Prostate gland (tissue), 2 donors: ENCODE results near the gene ZNF511. TPM values are rescaled to one million over a fixed set of nuclear protein-coding genes. Genes with fewer than 3 reads are reported as not detected.

Source experiments
- DNase-seq: peaks from one replicate; pipeline ENCODE4 v3.0.0-alpha.2; 2019; ENCODE audit warnings: low spot score
- H3K27ac ChIP-seq, 2 donors: fragments of 200-600 bp; sonication (generic); 2 replicates each; pipeline ENCODE4 v1.5.1; 2017 to 2019
- H3K27me3 ChIP-seq: fragments of 200-600 bp; sonication (generic); replicated peaks from 2 replicates; pipeline ENCODE4 v1.5.1; 2019; ENCODE audit not compliant: insufficient read depth
- H3K36me3 ChIP-seq, 2 donors: fragments of 200-600 bp; sonication (generic); 1 replicate in 1 of 2; 2 replicates in 1 of 2; pipeline versions ENCODE4 v1.5.1 to v1.8.1; 2017 to 2019
- H3K4me1 ChIP-seq: fragments of 200-600 bp; sonication (generic); replicated peaks from 2 replicates; pipeline ENCODE4 v1.5.1; 2019
- H3K4me3 ChIP-seq, 2 donors: fragments of 200-600 bp; sonication (generic); 2 replicates each; pipeline ENCODE4 v1.5.1; 2017 to 2019
- H3K9me3 ChIP-seq: fragments of 200-600 bp; sonication (generic); 2 replicates; pipeline ENCODE4 v1.5.1; 2017
- CTCF ChIP-seq, 4 experiments: fragments of 200-600 bp in 2 of 4; fragments of 450-650 bp in 2 of 4; sonication (generic) in 2 of 4; IDR thresholded peaks; 1 replicate in 3 of 4; 2 replicates in 1 of 4; pipeline ENCODE4 v1.5.1; 2016 to 2019; ENCODE audit warnings: antibody characterized with exemption in 4 of 4, mild to moderate bottlenecking in 2 of 4, moderate library complexity in 2 of 4
- POLR2A ChIP-seq: fragments of 450-650 bp; IDR thresholded peaks from one replicate; pipeline ENCODE4 v1.6.1; 2016; ENCODE audit warnings: antibody characterized with exemption, mild to moderate bottlenecking
- POLR2AphosphoS5 ChIP-seq: sonication (generic); formaldehyde crosslinking; IDR thresholded peaks from one replicate; pipeline ENCODE4 v1.6.1; 2017; ENCODE audit warnings: antibody characterized with exemption
- WGBS: methylation state at CpG from one replicate; pipeline ENCODE4 v1.1.5; 2018; 5-methylcytosine and 5-hydroxymethylcytosine counted together
- intact Hi-C: fragments of 100-400 bp; cut with DNase I; formaldehyde crosslinking; loops from one replicate; pipeline ENCODE4 v1.14.2; 2022
- small RNA-seq, 2 donors: library from RNA; depleted of rRNA; stranded (forward); fragments of <200 nt; gene quantifications; one replicate each; pipeline ENCODE3, GENCODE V24; 2016
- total RNA-seq, 2 donors: library from RNA; depleted of rRNA; stranded (reverse); fragments of >200 nt; gene quantifications; one replicate each; pipeline ENCODE4 v1.1.0, GENCODE V29; 2016

Gene ZNF511
- total RNA-seq, 2 donors from 2014 or later, result 52.8 to 57.6 TPM

GRCh38 chr10:133359972-133360610, 51.4 kb downstream of the ZNF511 start:
- H3K4me3 ChIP-seq, result no peak overlapping the region
- DNase-seq, result no peak
- WGBS, result 36% methylated on average over 17 of the region's 17 CpGs
- H3K27me3 ChIP-seq, result no peaks in the 10 kb centered on the region
- H3K27ac ChIP-seq, result no peak overlapping the region
- H3K36me3 ChIP-seq, result no peaks in the 10 kb centered on the region
- H3K9me3 ChIP-seq, result no peaks in the 10 kb centered on the region
- TF ChIP-seq POLR2AphosphoS5 (no peak), POLR2A (no peak), CTCF (IDR thresholded peaks at IDR 0.05) (no peak)
- intact Hi-C loops, result no loop called here
- peaks cover 6% of the 10 kb centered on the region for H3K4me1 ChIP-seq

- DNase-seq, result no peak
- TF ChIP-seq CTCF (IDR thresholded peaks at IDR 0.05), result no peak
- TF ChIP-seq POLR2AphosphoS5, result no peak
- TF ChIP-seq POLR2A, result no peak
- Histone ChIP-seq H3K4me3 (no peak overlapping the region), H3K36me3 (peaks cover 2 to 6% of the 10 kb centered on the region in 2 donors), H3K27ac (no peak overlapping the region), H3K27me3 (no peaks in the 10 kb centered on the region), H3K9me3 (no peaks in the 10 kb centered on the region), H3K4me1 (peaks cover 6% of the 10 kb centered on the region)
- intact Hi-C loops, result no loop called here
- 90% methylated on average over 5 of the region's 5 CpGs for WGBS
Measured at GRCh38 chr10:133361227-133361626, 52.5 kb downstream of the ZNF511 start.

GRCh38 chr10:133361773-133362441, 53.2 kb downstream of the ZNF511 start:
- 81% methylated on average over 18 of the region's 18 CpGs for WGBS
- TF ChIP-seq POLR2A, result no peak
- no peak for TF ChIP-seq POLR2AphosphoS5
- TF ChIP-seq CTCF (IDR thresholded peaks at IDR 0.05), result no peak
- H3K27me3 ChIP-seq, result no peaks in the 10 kb centered on the region
- H3K4me1 ChIP-seq, result peaks cover 6% of the 10 kb centered on the region
- H3K27ac ChIP-seq, result no peak overlapping the region
- DNase-seq, result no peak
- no peak overlapping the region for H3K4me3 ChIP-seq
- intact Hi-C loops, result no loop called here
- H3K36me3 ChIP-seq, result peaks cover 7 to 10% of the 10 kb centered on the region in 2 donors
- no peaks in the 10 kb centered on the region for H3K9me3 ChIP-seq

Small RNA genes lying within 50 kb of the gene (small RNA-seq; reads per million reads assigned to genes)
- 0 reads per million in 2 donors for gene BANF1P2

Other genes with a start within 250 kb of the ZNF511 start
- under 1 TPM; 0.14 to 0.23 TPM for gene ADGRA1, start 221.0 kb upstream of the ZNF511 start, total RNA-seq
- gene KNDC1, start 148.7 kb upstream of the ZNF511 start, total RNA-seq, result 10 to 100 TPM in 1 of 2 donors, 1 to 10 TPM in 1; 1.5 to 10.8 TPM
- gene UTF1, start 78.7 kb upstream of the ZNF511 start, total RNA-seq, result 1 to 10 TPM in 1 of 2 donors, not detected in 1; 9.2 TPM
- gene VENTX, start 71.1 kb upstream of the ZNF511 start, total RNA-seq, result 1 to 10 TPM in 1 of 2 donors, under 1 TPM in 1; 0.18 to 1.8 TPM
- gene ADAM8, start 32.0 kb upstream of the ZNF511 start, total RNA-seq, result 1 to 10 TPM; 7.2 to 7.4 TPM
- 10 to 100 TPM; 53.5 to 78.5 TPM for gene TUBGCP2, start within 50 bp of the ZNF511 start, total RNA-seq
- gene CALY, start 28.0 kb downstream of the ZNF511 start, total RNA-seq, result 1 to 10 TPM in 1 of 2 donors, not detected in 1; 9.4 TPM
- gene PRAP1, start 38.5 kb downstream of the ZNF511 start, total RNA-seq, result 1 to 10 TPM in 1 of 2 donors, not detected in 1; 6.6 TPM
- gene FUOM, start 49.1 kb downstream of the ZNF511 start, total RNA-seq, result 10 to 100 TPM in 1 of 2 donors, 1 to 10 TPM in 1; 8.7 to 11.4 TPM
- gene ECHS1, start 64.4 kb downstream of the ZNF511 start, total RNA-seq, result 100 to 1,000 TPM; 112 to 126 TPM
- 10 to 100 TPM; 17.5 to 20.2 TPM for gene PAOX, start 70.3 kb downstream of the ZNF511 start, total RNA-seq
- 10 to 100 TPM; 26.8 to 67.4 TPM for gene MTG1, start 85.2 kb downstream of the ZNF511 start, total RNA-seq
- gene SPRN, start 115.7 kb downstream of the ZNF511 start, total RNA-seq, result 1 to 10 TPM in 1 of 2 donors, under 1 TPM in 1; 0.09 to 1.2 TPM
- 10 to 100 TPM in 1 of 2 donors, 1 to 10 TPM in 1; 2.2 to 10.1 TPM for gene SCART1, start 145.0 kb downstream of the ZNF511 start, total RNA-seq
- 1 to 10 TPM; 3.7 to 8.1 TPM for gene CYP2E1, start 218.4 kb downstream of the ZNF511 start, total RNA-seq